ENCODE data around the gene ROR2. TPM values are rescaled to one million over a fixed set of nuclear protein-coding genes. Genes with fewer than 3 reads are reported as not detected.

ROR2 gene
- total RNA-seq, 2 donors from 2014 or later: 0.21 to 0.68 TPM

DNA sequence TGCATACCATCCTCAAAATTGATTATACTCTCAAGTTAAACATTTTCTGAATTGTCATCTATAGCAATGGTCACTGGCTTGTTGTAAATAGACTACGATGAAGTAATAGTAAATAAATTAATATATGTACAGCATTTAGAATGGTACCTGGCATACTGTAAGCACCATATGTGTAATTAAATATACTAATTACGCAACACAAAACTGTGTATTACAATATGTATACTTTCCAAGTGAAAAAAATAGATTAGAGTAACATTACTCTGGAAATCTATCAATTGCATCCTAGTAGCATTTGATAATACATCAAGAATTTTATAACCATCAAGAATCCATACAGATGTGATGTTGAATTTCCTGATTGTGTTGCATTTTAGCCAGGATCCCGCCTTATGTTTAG, 17.2 kb upstream of the ROR2 start:
- no peaks in the 10 kb centered on the region for H3K9me3 ChIP-seq
- no peak for ATAC-seq (ENCODE audit: insufficient number of reproducible peaks, low FRiP score, low read depth)
- H3K4me3 ChIP-seq: no peak overlapping the region
- H3K27me3 ChIP-seq (replicated peaks; ENCODE audit: insufficient read depth): no peaks in the 10 kb centered on the region
- no peak for TF ChIP-seq CTCF (IDR thresholded peaks at IDR 0.05)
- H3K36me3 ChIP-seq: no peaks in the 10 kb centered on the region
- H3K27ac ChIP-seq: no peak overlapping the region
- H3K4me1 ChIP-seq (ENCODE audit: control insufficient read depth in 1 of 2, low read depth in 2 of 2): no peaks in the 10 kb centered on the region
- no peak for DNase-seq (ENCODE audit: low spot score)

GRCh38 chr9:91966503-91966902, 16.5 kb upstream of the ROR2 start:
- Histone ChIP-seq H3K4me1 (ENCODE audit: control insufficient read depth in 1 of 2, low read depth in 2 of 2) (no peaks in the 10 kb centered on the region), H3K27me3 (replicated peaks; ENCODE audit: insufficient read depth) (no peaks in the 10 kb centered on the region), H3K27ac (no peak overlapping the region), H3K36me3 (no peaks in the 10 kb centered on the region), H3K4me3 (no peak overlapping the region), H3K9me3 (no peaks in the 10 kb centered on the region)
- TF ChIP-seq CTCF (IDR thresholded peaks at IDR 0.05): no peak
- DNase-seq (ENCODE audit: low spot score) (no peak), ATAC-seq (ENCODE audit: insufficient number of reproducible peaks, low FRiP score, low read depth) (no peak)

DNA sequence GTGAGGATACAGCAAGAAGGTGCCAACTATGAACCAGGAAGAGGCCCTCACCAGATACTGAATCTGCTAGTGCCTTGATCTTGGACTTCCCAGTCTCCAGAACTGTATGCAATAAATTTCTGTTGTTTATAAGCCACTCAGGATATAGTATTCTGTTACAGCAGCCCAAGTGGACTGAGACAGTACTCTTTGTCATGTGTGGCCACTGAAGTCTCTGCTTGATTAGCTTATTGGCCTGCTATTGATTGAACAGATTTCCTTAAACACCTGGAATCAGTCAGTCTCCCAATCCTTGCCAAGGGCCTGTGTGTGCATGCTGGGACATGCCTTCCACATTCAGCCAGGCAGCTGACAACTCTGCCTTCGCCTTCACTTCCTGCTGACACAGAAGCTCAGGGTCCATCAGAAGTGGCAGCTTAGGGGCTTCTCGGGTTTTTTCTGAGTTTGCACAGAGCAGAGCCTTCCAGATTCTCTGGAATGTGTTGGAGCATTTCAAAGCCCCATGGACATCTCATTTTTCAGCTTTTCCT, 13.7 kb upstream of the ROR2 start:
- no peak for TF ChIP-seq CTCF (IDR thresholded peaks at IDR 0.05)
- DNase-seq (ENCODE audit: low spot score): no peak

DNA sequence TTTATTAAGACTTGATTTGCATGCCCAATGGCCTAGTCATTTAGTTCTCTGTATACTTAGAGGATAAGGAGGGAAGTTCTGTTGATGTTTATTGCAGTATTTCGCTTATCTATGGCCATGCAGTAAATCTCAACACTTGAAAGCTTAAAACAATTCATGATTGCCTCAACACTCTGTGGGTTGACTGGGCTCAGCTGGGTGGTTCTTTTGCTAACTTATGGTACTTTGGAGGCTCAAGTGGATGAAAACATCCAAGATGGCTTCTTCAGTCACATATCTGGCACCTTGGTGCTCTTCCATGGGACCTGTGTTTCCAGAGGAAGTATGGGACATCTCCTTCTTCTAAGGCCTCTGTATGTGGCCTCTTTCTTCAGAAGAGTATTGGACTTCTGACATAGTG, 10.3 kb upstream of the ROR2 start:
- no peak overlapping the region for H3K27ac ChIP-seq
- H3K9me3 ChIP-seq: peaks cover 7% of the 10 kb centered on the region
- no peaks in the 10 kb centered on the region for H3K4me1 ChIP-seq (ENCODE audit: control insufficient read depth in 1 of 2, low read depth in 2 of 2)
- no peak for TF ChIP-seq CTCF (IDR thresholded peaks at IDR 0.05)
- H3K27me3 ChIP-seq (replicated peaks; ENCODE audit: insufficient read depth): no peaks in the 10 kb centered on the region
- ATAC-seq (ENCODE audit: insufficient number of reproducible peaks, low FRiP score, low read depth) (no peak), DNase-seq (ENCODE audit: low spot score) (no peak)
- H3K36me3 ChIP-seq: no peaks in the 10 kb centered on the region
- no peak overlapping the region for H3K4me3 ChIP-seq

More for the DNA sequence above, 13.7 kb upstream of the ROR2 start:
- peaks cover 7% of the 10 kb centered on the region for H3K9me3 ChIP-seq
- H3K27me3 ChIP-seq (replicated peaks; ENCODE audit: insufficient read depth): no peaks in the 10 kb centered on the region
- H3K4me1 ChIP-seq (ENCODE audit: control insufficient read depth in 1 of 2, low read depth in 2 of 2): no peaks in the 10 kb centered on the region
- ATAC-seq (ENCODE audit: insufficient number of reproducible peaks, low FRiP score, low read depth): no peak
- no peak overlapping the region for H3K27ac ChIP-seq
- H3K4me3 ChIP-seq: no peak overlapping the region
- no peaks in the 10 kb centered on the region for H3K36me3 ChIP-seq

DNA sequence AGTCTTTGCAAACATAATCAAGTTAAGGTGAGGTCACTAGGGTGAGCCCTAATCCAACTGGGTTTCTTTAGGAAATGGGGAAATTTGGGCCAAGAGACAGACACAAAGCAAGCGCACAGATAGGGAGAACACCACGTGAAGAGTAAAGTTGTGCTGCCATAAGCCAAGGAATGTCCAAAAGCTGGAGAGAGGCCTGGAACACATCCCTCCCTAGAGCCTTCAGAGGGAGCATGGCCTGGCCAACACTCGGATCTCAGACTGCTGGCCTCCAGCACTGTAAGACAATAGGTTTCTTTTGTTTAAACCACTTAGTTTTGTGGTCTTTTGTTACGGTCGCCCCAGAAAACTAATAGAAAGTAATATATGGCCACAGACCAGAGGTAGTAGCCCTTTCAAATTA, 8.1 kb upstream of the ROR2 start:
- no peak for ATAC-seq (ENCODE audit: insufficient number of reproducible peaks, low FRiP score, low read depth)
- Histone ChIP-seq H3K9me3 (peaks cover 7% of the 10 kb centered on the region), H3K4me1 (ENCODE audit: control insufficient read depth in 1 of 2, low read depth in 2 of 2) (no peaks in the 10 kb centered on the region), H3K27me3 (replicated peaks; ENCODE audit: insufficient read depth) (no peaks in the 10 kb centered on the region), H3K27ac (no peak overlapping the region), H3K36me3 (no peaks in the 10 kb centered on the region), H3K4me3 (no peak overlapping the region)
- no peak for TF ChIP-seq CTCF (IDR thresholded peaks at IDR 0.05)
- no peak for DNase-seq (ENCODE audit: low spot score)

Data from thoracic aorta (tissue), 2 donors.